Ureter (tissue), 1 donor: ENCODE results near the gene KCNJ16. TPM values are rescaled to one million over a fixed set of nuclear protein-coding genes. Genes with fewer than 3 reads are reported as not detected.

ENCODE experiments used
- DNase-seq: peaks from one replicate; pipeline ENCODE4 v3.0.0-alpha.2; 2020; ENCODE audit warnings: low spot score
- total RNA-seq: library from RNA; stranded (reverse); gene quantifications from one replicate; pipeline ENCODE4 v1.2.4, GENCODE V29; 2023
- donor health status: DM: yes; HTN: yes; CAD: no.

The KCNJ16 gene
- total RNA-seq, 1 donor from 2014 or later = not detected

GRCh38 chr17:70098030-70098429 lies 23.0 kb downstream of the KCNJ16 start:
- no peak for DNase-seq

GRCh38 chr17:70099294-70099693 lies 24.3 kb downstream of the KCNJ16 start:
- no peak for DNase-seq

- DNase-seq = no peak
Measured at GRCh38 chr17:70099884-70100283, 24.9 kb downstream of the KCNJ16 start.

GRCh38 chr17:70100983-70101382 lies 26.0 kb downstream of the KCNJ16 start:
- DNase-seq = no peak

- DNase-seq = no peak
Measured at GRCh38 chr17:70102531-70102930, 27.5 kb downstream of the KCNJ16 start.

GRCh38 chr17:70104791-70105523 lies 29.9 kb downstream of the KCNJ16 start:
- no peak for DNase-seq

GRCh38 chr17:70105641-70106040 lies 30.6 kb downstream of the KCNJ16 start:
- DNase-seq = no peak

- DNase-seq = no peak
Measured at GRCh38 chr17:70106551-70106950, 31.5 kb downstream of the KCNJ16 start.

GRCh38 chr17:70107441-70107840 lies 32.4 kb downstream of the KCNJ16 start:
- DNase-seq = no peak

- DNase-seq = no peak
Measured at GRCh38 chr17:70107904-70108565, 33.0 kb downstream of the KCNJ16 start.

- DNase-seq = no peak
Measured at GRCh38 chr17:70109497-70109896, 34.5 kb downstream of the KCNJ16 start.

- no peak for DNase-seq
Measured at GRCh38 chr17:70110443-70110880, 35.4 kb downstream of the KCNJ16 start.

GRCh38 chr17:70111201-70111600 lies 36.2 kb downstream of the KCNJ16 start:
- DNase-seq = no peak

GRCh38 chr17:70114405-70114804 lies 39.4 kb downstream of the KCNJ16 start:
- no peak for DNase-seq

GRCh38 chr17:70115126-70115525 lies 40.1 kb downstream of the KCNJ16 start:
- no peak for DNase-seq

GRCh38 chr17:70116919-70117318 lies 41.9 kb downstream of the KCNJ16 start:
- no peak for DNase-seq

- DNase-seq = no peak
Measured at GRCh38 chr17:70119545-70119944, 44.5 kb downstream of the KCNJ16 start.

- DNase-seq = no peak
Measured at GRCh38 chr17:70119983-70120382, 45.0 kb downstream of the KCNJ16 start.

- no peak for DNase-seq
Measured at GRCh38 chr17:70120425-70120824, 45.4 kb downstream of the KCNJ16 start.

- DNase-seq = no peak
Measured at GRCh38 chr17:70121126-70121525, 46.1 kb downstream of the KCNJ16 start.

- DNase-seq = no peak
Measured at GRCh38 chr17:70123193-70123592, 48.2 kb downstream of the KCNJ16 start.

- DNase-seq = no peak
Measured at GRCh38 chr17:70124723-70125122, 49.7 kb downstream of the KCNJ16 start.

GRCh38 chr17:70127221-70127873 lies 52.3 kb downstream of the KCNJ16 start:
- DNase-seq = no peak
